Activated CD4-positive, alpha-beta T cell treated with anti-CD3 and anti-CD28 coated beads for 24 hours (primary cell): ENCODE data around the gene SCN8A.
"Not testable (repeated sequence)": the region's sequence is repeated elsewhere in the genome, so short reads cannot be mapped to it uniquely, and the experiment has no call there.

Experiments used
- DNase-seq, 2 donors: peaks; one replicate each; pipeline ENCODE4 v3.0.0-alpha.2; 2020; ENCODE audit warnings: low read depth in 2 of 2

Gene SCN8A

GRCh38 chr12:51622564-51622963 is 31.5 kb downstream of the SCN8A start:
- DNase-seq, result no peak

GRCh38 chr12:51625370-51625769 is 34.3 kb downstream of the SCN8A start:
- DNase-seq, result no peak

- no peak for DNase-seq
Measured at GRCh38 chr12:51626115-51626514, 35.1 kb downstream of the SCN8A start.

GRCh38 chr12:51626629-51627028 is 35.6 kb downstream of the SCN8A start:
- no peak for DNase-seq

- no peak for DNase-seq
Measured at GRCh38 chr12:51630256-51630880, 39.3 kb downstream of the SCN8A start.

- no peak for DNase-seq
Measured at GRCh38 chr12:51630986-51631385, 40.0 kb downstream of the SCN8A start.

GRCh38 chr12:51631591-51631990 is 40.6 kb downstream of the SCN8A start:
- no peak for DNase-seq

GRCh38 chr12:51632623-51633022 is 41.6 kb downstream of the SCN8A start:
- DNase-seq, result no peak

GRCh38 chr12:51635346-51635745 is 44.3 kb downstream of the SCN8A start:
- no peak for DNase-seq

GRCh38 chr12:51636581-51636980 is 45.5 kb downstream of the SCN8A start:
- DNase-seq, result no peak

GRCh38 chr12:51636986-51637385 is 46.0 kb downstream of the SCN8A start:
- DNase-seq, result no peak

- no peak for DNase-seq
Measured at GRCh38 chr12:51639361-51639760, 48.3 kb downstream of the SCN8A start.

- DNase-seq, result no peak
Measured at GRCh38 chr12:51642286-51642685, 51.3 kb downstream of the SCN8A start.

GRCh38 chr12:51643951-51644350 is 52.9 kb downstream of the SCN8A start:
- no peak for DNase-seq

GRCh38 chr12:51644691-51645090 is 53.7 kb downstream of the SCN8A start:
- not testable (repeated sequence) for DNase-seq

GRCh38 chr12:51645961-51646360 is 54.9 kb downstream of the SCN8A start:
- DNase-seq, result no peak

- no peak for DNase-seq
Measured at GRCh38 chr12:51647647-51648046, 56.6 kb downstream of the SCN8A start.

- DNase-seq, result no peak
Measured at GRCh38 chr12:51653431-51653830, 62.4 kb downstream of the SCN8A start.

GRCh38 chr12:51661199-51661598 is 70.2 kb downstream of the SCN8A start:
- DNase-seq, result no peak

- DNase-seq, result no peak
Measured at GRCh38 chr12:51661836-51662235, 70.8 kb downstream of the SCN8A start.

- no peak for DNase-seq
Measured at GRCh38 chr12:51662728-51663154, 71.7 kb downstream of the SCN8A start.

- no peak for DNase-seq
Measured at GRCh38 chr12:51663390-51663789, 72.4 kb downstream of the SCN8A start.

GRCh38 chr12:51666696-51667095 is 75.7 kb downstream of the SCN8A start:
- DNase-seq, result no peak

- no peak for DNase-seq
Measured at GRCh38 chr12:51667269-51667668, 76.2 kb downstream of the SCN8A start.
